ENCODE results near the gene ENOSF1. TPM values are rescaled to one million over a fixed set of nuclear protein-coding genes. Genes with fewer than 3 reads are reported as not detected.

Gene ENOSF1
- total RNA-seq, 2 experiments from 2014 or later: 37.8 to 40.1 TPM

DNA sequence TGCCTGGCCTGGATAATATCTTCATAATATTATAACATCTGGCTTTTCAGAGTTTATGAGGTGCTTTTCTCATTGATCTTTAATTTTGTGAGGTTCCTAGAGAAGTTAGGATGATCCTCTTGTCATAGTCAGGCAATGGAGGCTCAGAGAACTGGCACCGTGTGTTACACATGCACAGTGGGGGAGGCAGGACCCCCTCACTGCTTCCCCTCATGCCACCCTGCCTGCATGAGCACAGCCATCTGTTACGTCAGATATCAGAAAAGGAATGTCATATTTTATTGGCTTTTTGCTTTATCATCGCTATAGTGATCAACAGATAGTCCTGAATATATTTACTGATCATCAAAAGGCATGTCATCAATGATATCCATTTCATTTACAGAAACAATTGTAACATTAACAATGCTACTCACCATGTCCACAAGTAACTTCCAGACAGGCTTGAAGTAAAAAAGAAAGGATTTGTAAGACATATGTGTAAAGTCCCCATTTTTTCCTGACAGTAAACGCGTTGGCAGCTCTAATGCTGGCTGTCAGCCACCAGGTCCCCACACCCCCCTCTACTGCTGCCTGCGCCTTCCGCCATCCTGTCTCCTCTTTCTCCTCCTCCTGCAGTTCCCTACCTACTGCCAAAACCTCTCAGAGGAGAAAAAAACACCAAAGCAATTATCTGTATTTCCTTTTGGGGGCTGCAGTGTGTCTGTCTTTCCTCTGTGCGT is 18.8 kb downstream of the ENOSF1 start:
- no peak overlapping the region for H3K27ac Mint-ChIP-seq
- Histone ChIP-seq H3K36me3 (ENCODE audit: insufficient read depth, low read length) (peaks cover 42% of the 10 kb centered on the region), H3K4me1 (ENCODE audit: insufficient read depth, low read length) (no peaks in the 10 kb centered on the region), H3K27me3 (ENCODE audit: control insufficient read depth in 1 of 2, insufficient read depth in 2 of 2, low read length in 2 of 2) (no peaks in the 10 kb centered on the region), H3K9me3 (ENCODE audit: control insufficient read depth in 1 of 2, insufficient read depth in 1 of 2, low read length in 2 of 2) (no peaks in the 10 kb centered on the region), H3K27ac (ENCODE audit: low read depth in 1 of 2, low read length in 2 of 2) (no peak overlapping the region), H3K4me3 (ENCODE audit: low read length) (no peak overlapping the region)
- intact Hi-C loops (cut with DNase I, micrococcal nuclease): no loop called here
- no peak overlapping the region for H3K4me3 Mint-ChIP-seq
- peaks cover 49% of the 10 kb centered on the region for H3K36me3 Mint-ChIP-seq (ENCODE audit: low read depth)
- ChIA-PET CTCF (no interaction called here), POLR2A (interaction anchor here (1.7 kb wide), 1 partner anchor 10 kb away, joined by 5 read pairs; no protein-coding TSS in a partner anchor)
- TF ChIP-seq, protein P1, sequence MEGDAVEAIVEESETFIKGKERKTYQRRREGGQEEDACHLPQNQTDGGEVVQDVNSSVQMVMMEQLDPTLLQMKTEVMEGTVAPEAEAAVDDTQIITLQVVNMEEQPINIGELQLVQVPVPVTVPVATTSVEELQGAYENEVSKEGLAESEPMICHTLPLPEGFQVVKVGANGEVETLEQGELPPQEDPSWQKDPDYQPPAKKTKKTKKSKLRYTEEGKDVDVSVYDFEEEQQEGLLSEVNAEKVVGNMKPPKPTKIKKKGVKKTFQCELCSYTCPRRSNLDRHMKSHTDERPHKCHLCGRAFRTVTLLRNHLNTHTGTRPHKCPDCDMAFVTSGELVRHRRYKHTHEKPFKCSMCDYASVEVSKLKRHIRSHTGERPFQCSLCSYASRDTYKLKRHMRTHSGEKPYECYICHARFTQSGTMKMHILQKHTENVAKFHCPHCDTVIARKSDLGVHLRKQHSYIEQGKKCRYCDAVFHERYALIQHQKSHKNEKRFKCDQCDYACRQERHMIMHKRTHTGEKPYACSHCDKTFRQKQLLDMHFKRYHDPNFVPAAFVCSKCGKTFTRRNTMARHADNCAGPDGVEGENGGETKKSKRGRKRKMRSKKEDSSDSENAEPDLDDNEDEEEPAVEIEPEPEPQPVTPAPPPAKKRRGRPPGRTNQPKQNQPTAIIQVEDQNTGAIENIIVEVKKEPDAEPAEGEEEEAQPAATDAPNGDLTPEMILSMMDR (IDR thresholded peaks at IDR 0.05): no peak
- H3K27me3 Mint-ChIP-seq: no peaks in the 10 kb centered on the region
- DNase-seq: no peak
- ATAC-seq (ENCODE audit: poor library complexity): no peak
- no peaks in the 10 kb centered on the region for H3K9me3 Mint-ChIP-seq
- H3K4me1 Mint-ChIP-seq (ENCODE audit: low read depth): no peaks in the 10 kb centered on the region

DNA sequence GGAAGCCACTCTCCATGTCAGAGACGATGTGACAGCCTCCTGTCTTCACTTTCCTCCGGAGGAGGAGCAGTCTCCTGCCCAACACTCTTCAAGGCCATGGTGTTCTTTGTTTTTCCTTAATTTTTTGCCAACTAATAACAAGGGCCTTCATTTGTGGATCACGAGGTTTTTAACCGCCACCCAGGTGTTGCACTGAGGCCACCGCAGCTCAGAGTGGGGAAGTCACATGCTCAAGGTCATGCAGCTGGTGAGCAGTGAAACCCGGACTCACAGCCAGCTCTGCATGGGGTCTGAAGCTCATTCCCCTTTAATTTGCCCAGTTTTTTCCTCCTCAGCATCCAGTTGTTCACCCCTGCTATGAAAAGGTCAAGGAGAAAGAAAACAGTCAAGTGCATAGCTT is 19.6 kb downstream of the ENOSF1 start:
- TF ChIP-seq, protein P1 (IDR thresholded peaks at IDR 0.05): no peak
- H3K27ac Mint-ChIP-seq: no peak overlapping the region
- H3K27ac ChIP-seq (ENCODE audit: low read depth in 1 of 2, low read length in 2 of 2): no peak overlapping the region
- CTCF ChIA-PET: no interaction called here
- H3K9me3 Mint-ChIP-seq: no peaks in the 10 kb centered on the region
- intact Hi-C loops (cut with DNase I, micrococcal nuclease): no loop called here
- no peaks in the 10 kb centered on the region for H3K27me3 ChIP-seq (ENCODE audit: control insufficient read depth in 1 of 2, insufficient read depth in 2 of 2, low read length in 2 of 2)
- H3K4me1 ChIP-seq (ENCODE audit: insufficient read depth, low read length): no peaks in the 10 kb centered on the region
- peaks cover 40% of the 10 kb centered on the region for H3K36me3 ChIP-seq (ENCODE audit: insufficient read depth, low read length)
- POLR2A ChIA-PET: interaction anchor here (1.7 kb wide), 1 partner anchor 9 kb away, joined by 5 read pairs; no protein-coding TSS in a partner anchor
- H3K4me1 Mint-ChIP-seq (ENCODE audit: low read depth): no peaks in the 10 kb centered on the region
- no peak for DNase-seq
- no peak for ATAC-seq (ENCODE audit: poor library complexity)
- H3K9me3 ChIP-seq (ENCODE audit: control insufficient read depth in 1 of 2, insufficient read depth in 1 of 2, low read length in 2 of 2): no peaks in the 10 kb centered on the region
- H3K4me3 ChIP-seq (ENCODE audit: low read length): no peak overlapping the region
- H3K4me3 Mint-ChIP-seq: no peak overlapping the region
- H3K27me3 Mint-ChIP-seq: no peaks in the 10 kb centered on the region
- peaks cover 46% of the 10 kb centered on the region for H3K36me3 Mint-ChIP-seq (ENCODE audit: low read depth)

DNA sequence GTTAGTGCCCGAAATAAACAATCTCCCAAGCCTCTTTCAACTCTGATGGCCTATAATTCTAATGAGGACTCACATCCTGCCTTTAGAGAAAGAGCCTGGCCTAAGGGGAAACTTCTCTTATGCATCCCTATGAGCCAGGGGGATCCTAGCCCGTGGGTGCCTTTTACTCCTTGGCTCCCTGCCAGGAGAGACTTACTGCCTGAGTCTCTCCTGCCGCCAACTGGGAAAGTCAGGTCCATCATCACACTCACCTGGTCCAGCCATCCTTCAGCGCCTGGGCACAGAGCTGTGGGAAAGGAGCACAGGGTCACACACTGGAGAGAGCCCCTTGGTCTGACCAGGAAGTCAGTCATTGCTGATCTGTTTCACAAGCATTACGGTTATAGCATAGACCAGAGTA is 24.1 kb downstream of the ENOSF1 start:
- Histone ChIP-seq H3K27me3 (ENCODE audit: control insufficient read depth in 1 of 2, insufficient read depth in 2 of 2, low read length in 2 of 2) (no peaks in the 10 kb centered on the region), H3K9me3 (ENCODE audit: control insufficient read depth in 1 of 2, insufficient read depth in 1 of 2, low read length in 2 of 2) (no peaks in the 10 kb centered on the region), H3K4me3 (ENCODE audit: low read length) (no peak overlapping the region), H3K27ac (ENCODE audit: low read depth in 1 of 2, low read length in 2 of 2) (no peak overlapping the region), H3K4me1 (ENCODE audit: insufficient read depth, low read length) (no peaks in the 10 kb centered on the region), H3K36me3 (ENCODE audit: insufficient read depth, low read length) (peaks cover 39% of the 10 kb centered on the region)
- Mint-ChIP-seq H3K27me3 (no peaks in the 10 kb centered on the region), H3K9me3 (no peaks in the 10 kb centered on the region), H3K27ac (no peak overlapping the region), H3K4me1 (ENCODE audit: low read depth) (no peaks in the 10 kb centered on the region), H3K4me3 (no peak overlapping the region), H3K36me3 (ENCODE audit: low read depth) (peaks cover 40% of the 10 kb centered on the region)
- intact Hi-C loops (cut with DNase I, micrococcal nuclease): no loop called here
- DNase-seq: no peak
- ATAC-seq (ENCODE audit: poor library complexity): no peak
- ChIA-PET CTCF (no interaction called here), POLR2A (no interaction called here)
- TF ChIP-seq, protein P1 (IDR thresholded peaks at IDR 0.05): no peak
